SH-SY5Y (cell line): ENCODE results near the gene FCAMR.

Source experiments
- GATA2 ChIP-seq: IDR thresholded peaks from 2 replicates; pipeline ENCODE4 v1.6.1; 2011; ENCODE audit warnings: mild to moderate bottlenecking, low read depth, low read length
- GATA3 ChIP-seq: IDR thresholded peaks from 2 replicates; pipeline ENCODE4 v1.6.1; 2011; ENCODE audit warnings: low read depth, mild to moderate bottlenecking, low read length, moderate library complexity

GRCh38 chr1:206939131-206939530, 31.1 kb downstream of the FCAMR start:
- no peak for TF ChIP-seq GATA2
- no peak for TF ChIP-seq GATA3
